HG03159 (cell line): ENCODE data around the gene ITGB3.

Source experiments
- ATAC-seq: cut with Tn5 transposase; IDR thresholded peaks from one replicate; pipeline ENCODE4 v1.9.1; 2021; ENCODE audit warnings: mild to moderate bottlenecking, moderate library complexity; ENCODE audit not compliant: unreplicated experiment

The ITGB3 gene

GRCh38 chr17:47325176-47325575, 71.5 kb downstream of the ITGB3 start:
- no peak for ATAC-seq

GRCh38 chr17:47330548-47330947, 76.9 kb downstream of the ITGB3 start:
- ATAC-seq: no peak

- ATAC-seq: no peak
Observed at GRCh38 chr17:47332287-47332686, 78.7 kb downstream of the ITGB3 start.

GRCh38 chr17:47335101-47335936, 81.7 kb downstream of the ITGB3 start:
- ATAC-seq: no peak

DNA sequence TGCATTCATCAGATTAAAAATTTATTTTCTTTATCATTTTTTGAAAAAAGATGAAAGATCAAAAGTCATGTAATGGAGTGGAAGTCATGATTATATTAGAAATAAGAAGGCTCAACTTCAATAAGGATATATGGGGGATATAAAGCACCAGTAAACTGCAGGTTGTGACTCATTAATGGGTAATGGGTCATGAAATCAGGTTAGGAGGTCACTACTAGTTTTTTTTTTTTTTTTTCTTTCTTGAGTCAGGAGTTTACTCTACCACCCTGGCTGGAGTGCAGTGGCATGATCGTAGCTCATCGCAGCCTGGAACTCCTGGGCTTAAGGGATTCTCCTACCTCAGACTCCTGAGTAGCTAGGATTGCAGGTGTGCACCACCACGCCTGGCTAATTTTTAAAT, 84.4 kb downstream of the ITGB3 start:
- no peak for ATAC-seq

DNA sequence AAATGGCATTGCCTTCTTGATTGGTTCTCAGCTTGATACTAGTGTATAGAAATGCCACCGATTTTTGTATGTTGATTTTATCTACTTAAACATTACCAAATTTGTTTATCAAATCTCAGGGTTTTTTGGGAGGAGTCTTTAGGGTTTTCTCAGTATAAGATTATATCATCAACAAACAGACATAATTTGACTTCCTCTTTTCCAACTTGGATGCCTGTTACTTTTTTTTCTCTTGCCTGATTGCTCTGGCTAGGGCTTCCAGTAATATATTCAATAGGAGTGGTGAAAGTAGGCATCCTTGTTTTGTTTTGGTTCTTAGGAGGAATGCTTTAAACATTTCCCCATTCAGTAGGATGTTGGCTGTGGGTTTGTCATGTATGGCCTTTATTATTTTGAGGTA, 99.2 kb downstream of the ITGB3 start:
- no peak for ATAC-seq

DNA sequence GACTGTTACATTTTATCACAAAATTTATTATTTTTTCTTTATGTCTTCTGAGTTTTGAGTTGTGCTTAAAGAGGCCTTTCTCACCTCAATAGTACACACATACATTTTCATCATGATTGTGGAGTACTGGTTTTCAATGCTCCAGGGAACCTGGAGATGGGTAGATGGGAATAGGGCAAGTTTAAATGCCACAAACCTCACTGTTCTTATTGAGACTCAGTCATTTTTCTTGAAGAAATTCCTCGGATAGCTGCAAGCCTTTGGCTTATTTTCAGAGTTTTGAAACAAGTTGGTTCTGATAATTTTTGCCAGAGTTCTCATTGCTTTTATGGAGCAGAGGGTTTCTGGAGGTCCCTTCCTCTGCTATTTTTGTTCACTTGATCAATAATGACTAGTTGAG, 105.0 kb downstream of the ITGB3 start:
- no peak for ATAC-seq
